Measurements from ENCODE around the gene GLRA1. TPM values are rescaled to one million over a fixed set of nuclear protein-coding genes. Genes with fewer than 3 reads are reported as not detected.

GLRA1 gene
- polyA plus RNA-seq, 1 experiment = not detected

DNA sequence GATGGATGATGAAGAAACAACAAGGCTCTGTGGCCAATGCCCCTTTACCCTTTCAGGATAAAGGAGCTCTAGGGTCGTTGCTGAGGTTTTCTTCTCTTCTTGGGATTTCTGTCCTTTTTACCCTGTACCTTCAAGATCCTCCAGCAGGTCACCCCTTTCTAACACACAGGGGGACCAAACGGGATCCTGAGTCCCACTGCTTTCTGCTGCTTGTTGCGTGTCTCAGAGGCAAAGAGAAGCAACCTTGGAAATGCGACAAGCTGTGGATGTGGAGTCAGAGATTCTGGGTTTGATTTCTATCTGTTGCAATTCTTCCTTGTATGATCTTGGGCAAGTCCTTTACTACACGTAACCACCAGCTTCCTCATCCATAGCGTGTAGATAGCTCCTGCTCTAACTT is 20.5 kb downstream of the GLRA1 start:
- ChIA-PET POLR2A (no interaction called here), CTCF (no interaction called here)
- TF ChIP-seq, protein P1, sequence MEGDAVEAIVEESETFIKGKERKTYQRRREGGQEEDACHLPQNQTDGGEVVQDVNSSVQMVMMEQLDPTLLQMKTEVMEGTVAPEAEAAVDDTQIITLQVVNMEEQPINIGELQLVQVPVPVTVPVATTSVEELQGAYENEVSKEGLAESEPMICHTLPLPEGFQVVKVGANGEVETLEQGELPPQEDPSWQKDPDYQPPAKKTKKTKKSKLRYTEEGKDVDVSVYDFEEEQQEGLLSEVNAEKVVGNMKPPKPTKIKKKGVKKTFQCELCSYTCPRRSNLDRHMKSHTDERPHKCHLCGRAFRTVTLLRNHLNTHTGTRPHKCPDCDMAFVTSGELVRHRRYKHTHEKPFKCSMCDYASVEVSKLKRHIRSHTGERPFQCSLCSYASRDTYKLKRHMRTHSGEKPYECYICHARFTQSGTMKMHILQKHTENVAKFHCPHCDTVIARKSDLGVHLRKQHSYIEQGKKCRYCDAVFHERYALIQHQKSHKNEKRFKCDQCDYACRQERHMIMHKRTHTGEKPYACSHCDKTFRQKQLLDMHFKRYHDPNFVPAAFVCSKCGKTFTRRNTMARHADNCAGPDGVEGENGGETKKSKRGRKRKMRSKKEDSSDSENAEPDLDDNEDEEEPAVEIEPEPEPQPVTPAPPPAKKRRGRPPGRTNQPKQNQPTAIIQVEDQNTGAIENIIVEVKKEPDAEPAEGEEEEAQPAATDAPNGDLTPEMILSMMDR (IDR thresholded peaks at IDR 0.05; ENCODE audit: low read depth, low read length) = no peak
- Histone ChIP-seq H3K4me3 (ENCODE audit: low read depth, low read length) (no peak overlapping the region), H3K27me3 (ENCODE audit: control insufficient read depth, insufficient read depth, low read length) (no peaks in the 10 kb centered on the region), H3K9me3 (ENCODE audit: control insufficient read depth, insufficient read depth, low read length) (no peaks in the 10 kb centered on the region), H3K27ac (ENCODE audit: low read depth, low read length) (no peak overlapping the region)
- DNase-seq (ENCODE audit: low read depth, low spot score) = no peak

DNA sequence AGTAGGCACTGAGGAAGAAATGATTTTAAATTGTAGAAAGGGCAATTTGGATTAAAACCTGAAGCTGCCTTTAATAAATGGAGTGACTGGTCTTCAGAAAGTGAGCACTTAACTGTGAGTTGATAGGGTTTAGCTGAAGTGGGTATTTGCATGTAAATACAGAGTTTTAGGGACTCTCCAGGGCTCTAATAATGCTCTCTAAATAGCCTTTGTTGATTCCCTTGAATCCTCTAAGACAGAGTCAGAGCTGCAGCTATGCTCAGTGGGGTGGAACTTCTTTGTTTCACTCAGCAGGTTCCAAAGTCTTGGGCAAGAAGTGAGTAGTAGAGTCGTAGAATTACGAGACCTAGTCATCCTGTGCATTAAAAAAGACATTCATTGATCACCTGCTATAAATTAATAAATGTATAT is 21.4 kb downstream of the GLRA1 start:
- POLR2A ChIA-PET = no interaction called here
- H3K9me3 ChIP-seq (ENCODE audit: control insufficient read depth, insufficient read depth, low read length) = no peaks in the 10 kb centered on the region
- TF ChIP-seq, protein P1 (IDR thresholded peaks at IDR 0.05; ENCODE audit: low read depth, low read length) = no peak
- DNase-seq (ENCODE audit: low read depth, low spot score) = no peak
- H3K27me3 ChIP-seq (ENCODE audit: control insufficient read depth, insufficient read depth, low read length) = no peaks in the 10 kb centered on the region
- no peak overlapping the region for H3K4me3 ChIP-seq (ENCODE audit: low read depth, low read length)
- no peak overlapping the region for H3K27ac ChIP-seq (ENCODE audit: low read depth, low read length)
- CTCF ChIA-PET = interaction anchor here (0.5 kb wide), 1 partner anchor 135 kb away, joined by 3 read pairs; no protein-coding TSS in a partner anchor

DNA sequence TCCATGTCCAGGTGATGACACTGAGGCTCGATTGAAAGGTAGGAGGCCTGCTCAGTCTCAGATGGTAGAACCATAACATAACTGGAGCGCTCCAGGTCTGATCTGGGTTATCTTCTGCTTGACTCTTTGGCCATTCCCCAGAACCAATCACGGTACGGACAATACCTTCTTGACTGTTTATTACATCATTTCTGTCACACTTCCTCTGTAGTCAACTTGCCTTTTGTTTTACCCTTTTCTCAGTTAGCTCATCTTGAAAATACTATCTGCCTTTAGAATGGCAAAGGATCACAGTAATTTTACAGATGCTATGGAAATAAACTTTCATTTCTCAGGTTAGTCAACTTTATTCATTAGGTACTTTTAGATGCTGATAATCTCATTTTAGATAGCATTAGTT is 22.4 kb downstream of the GLRA1 start:
- ChIA-PET POLR2A (interaction anchor here (0.5 kb wide), 1 partner anchor 162 kb away, joined by 3 read pairs; no protein-coding TSS in a partner anchor), CTCF (no interaction called here)
- H3K4me3 ChIP-seq (ENCODE audit: low read depth, low read length) = no peak overlapping the region
- H3K27ac ChIP-seq (ENCODE audit: low read depth, low read length) = no peak overlapping the region
- no peak for DNase-seq (ENCODE audit: low read depth, low spot score)
- H3K27me3 ChIP-seq (ENCODE audit: control insufficient read depth, insufficient read depth, low read length) = no peaks in the 10 kb centered on the region
- TF ChIP-seq, protein P1 (IDR thresholded peaks at IDR 0.05; ENCODE audit: low read depth, low read length) = no peak
- H3K9me3 ChIP-seq (ENCODE audit: control insufficient read depth, insufficient read depth, low read length) = no peaks in the 10 kb centered on the region

DNA sequence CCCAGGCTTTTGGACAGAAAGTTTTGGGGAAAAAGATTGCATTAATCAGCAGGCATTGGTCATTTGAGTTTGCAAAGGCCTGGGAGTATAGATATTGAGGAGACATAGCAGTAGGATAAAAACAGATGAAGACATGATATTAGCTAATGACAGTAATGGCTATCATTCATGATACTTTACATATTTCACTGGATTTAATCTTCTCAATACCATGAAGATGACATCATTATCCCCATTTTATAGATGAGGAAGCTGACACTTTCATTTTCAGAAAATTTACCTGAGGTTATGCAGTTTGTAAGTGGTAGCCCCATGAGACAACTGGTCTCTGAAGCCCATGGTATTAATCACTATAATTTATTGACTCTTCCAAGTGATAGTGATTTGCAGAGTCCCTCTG is 23.0 kb downstream of the GLRA1 start:
- Histone ChIP-seq H3K27me3 (ENCODE audit: control insufficient read depth, insufficient read depth, low read length) (no peaks in the 10 kb centered on the region), H3K27ac (ENCODE audit: low read depth, low read length) (no peak overlapping the region), H3K4me3 (ENCODE audit: low read depth, low read length) (no peak overlapping the region), H3K9me3 (ENCODE audit: control insufficient read depth, insufficient read depth, low read length) (no peaks in the 10 kb centered on the region)
- no peak for DNase-seq (ENCODE audit: low read depth, low spot score)
- ChIA-PET POLR2A (no interaction called here), CTCF (no interaction called here)
- TF ChIP-seq, protein P1 (IDR thresholded peaks at IDR 0.05; ENCODE audit: low read depth, low read length) = no peak

GRCh38 chr5:151900891-151901290 is 23.8 kb downstream of the GLRA1 start:
- H3K27me3 ChIP-seq (ENCODE audit: control insufficient read depth, insufficient read depth, low read length) = no peaks in the 10 kb centered on the region
- DNase-seq (ENCODE audit: low read depth, low spot score) = no peak
- H3K9me3 ChIP-seq (ENCODE audit: control insufficient read depth, insufficient read depth, low read length) = no peaks in the 10 kb centered on the region
- ChIA-PET POLR2A (no interaction called here), CTCF (no interaction called here)
- H3K27ac ChIP-seq (ENCODE audit: low read depth, low read length) = no peak overlapping the region
- TF ChIP-seq, protein P1 (IDR thresholded peaks at IDR 0.05; ENCODE audit: low read depth, low read length) = no peak
- H3K4me3 ChIP-seq (ENCODE audit: low read depth, low read length) = no peak overlapping the region
